Liver (tissue), 9 donors: ENCODE results near the gene ARHGAP33. TPM values are rescaled to one million over a fixed set of nuclear protein-coding genes. Genes with fewer than 3 reads are reported as not detected.

ENCODE experiments used
- DNase-seq: peaks from one replicate; pipeline ENCODE4 v3.0.0-alpha.2; 2017; ENCODE audit warnings: low spot score
- H3K27ac ChIP-seq, 2 donors: one replicate each; pipeline ENCODE4 v1.7.0; 2013; ENCODE audit warnings: inconsistent platforms in 2 of 2, low read length in 2 of 2, control low read depth in 1 of 2, low read depth in 1 of 2, mild to moderate bottlenecking in 1 of 2
- H3K27me3 ChIP-seq, 4 donors: one replicate each; pipeline versions ENCODE4 v1.6.1 to v1.7.0; 2013; ENCODE audit warnings: low read length in 3 of 4, inconsistent platforms in 1 of 4, mild to moderate bottlenecking in 1 of 4, moderate library complexity in 1 of 4; ENCODE audit not compliant: control insufficient read depth in 4 of 4, insufficient read depth in 4 of 4
- H3K36me3 ChIP-seq, 4 donors: one replicate each; pipeline versions ENCODE4 v1.6.1 to v1.7.0; 2013; ENCODE audit warnings: low read length in 3 of 4, mild to moderate bottlenecking in 3 of 4, low read depth in 1 of 4, moderate library complexity in 1 of 4; ENCODE audit not compliant: control insufficient read depth in 4 of 4, insufficient read depth in 3 of 4
- H3K4me1 ChIP-seq, 4 donors: one replicate each; pipeline versions ENCODE4 v1.6.1 to v1.7.0; 2013; ENCODE audit warnings: low read length in 3 of 4, mild to moderate bottlenecking in 3 of 4, moderate library complexity in 1 of 4; ENCODE audit not compliant: control insufficient read depth in 4 of 4, insufficient read depth in 4 of 4
- H3K4me3 ChIP-seq, 3 donors: one replicate each; pipeline versions ENCODE4 v1.6.1 to v1.7.0; 2013; ENCODE audit warnings: low read length in 3 of 3, control low read depth in 1 of 3, low read depth in 1 of 3, mild to moderate bottlenecking in 1 of 3
- H3K9ac ChIP-seq, 2 donors: one replicate each; pipeline ENCODE4 v1.7.0; 2013; ENCODE audit warnings: low read length in 2 of 2, mild to moderate bottlenecking in 2 of 2, moderate library complexity in 2 of 2, control low read depth in 1 of 2, low read depth in 1 of 2
- H3K9me3 ChIP-seq, 4 donors: one replicate each; pipeline versions ENCODE4 v1.6.1 to v1.7.0; 2013; ENCODE audit warnings: low read length in 3 of 4; ENCODE audit not compliant: control insufficient read depth in 4 of 4
- ATF3 ChIP-seq: IDR thresholded peaks from 2 replicates; pipeline ENCODE4 v1.6.1; 2016; ENCODE audit warnings: antibody characterized with exemption
- EGR1 ChIP-seq, 2 donors: IDR thresholded peaks; 2 replicates each; pipeline ENCODE4 v1.6.1; 2016 to 2018; ENCODE audit warnings: antibody characterized with exemption in 2 of 2, low read depth in 2 of 2
- FOXA1 ChIP-seq: IDR thresholded peaks from 2 replicates; pipeline ENCODE4 v1.6.1; 2016; ENCODE audit warnings: antibody characterized with exemption
- FOXA2 ChIP-seq: IDR thresholded peaks from 2 replicates; pipeline ENCODE4 v1.6.1; 2016; ENCODE audit warnings: antibody characterized with exemption
- HNF4A ChIP-seq, 2 donors: conservative IDR thresholded peaks; 2 replicates each; pipeline ENCODE4 v1.6.1; 2016; ENCODE audit warnings: antibody characterized with exemption in 2 of 2, mild to moderate bottlenecking in 2 of 2
- NR2F2 ChIP-seq: IDR thresholded peaks from 2 replicates; pipeline ENCODE4 v1.6.1; 2016; ENCODE audit warnings: antibody characterized with exemption
- RAD21 ChIP-seq, 2 donors: IDR thresholded peaks; 2 replicates each; pipeline ENCODE4 v1.6.1; 2016; ENCODE audit warnings: antibody characterized with exemption in 2 of 2, mild to moderate bottlenecking in 2 of 2
- REST ChIP-seq: IDR thresholded peaks from 2 replicates; pipeline ENCODE4 v1.6.1; 2016; ENCODE audit warnings: antibody characterized with exemption, mild to moderate bottlenecking
- RXRA ChIP-seq, 2 donors: IDR thresholded peaks; 2 replicates each; pipeline ENCODE4 v1.6.1; 2017 to 2018; ENCODE audit warnings: antibody characterized with exemption in 2 of 2, mild to moderate bottlenecking in 1 of 2
- SP1 ChIP-seq: IDR thresholded peaks from 2 replicates; pipeline ENCODE4 v1.6.1; 2018; ENCODE audit warnings: antibody characterized with exemption, mild to moderate bottlenecking
- YY1 ChIP-seq: IDR thresholded peaks from 2 replicates; pipeline ENCODE4 v1.6.1; 2016; ENCODE audit warnings: antibody characterized with exemption, mild to moderate bottlenecking
- WGBS: extraction: QIAGEN DNeasy Blood & Tissue Kit; methylation state at CpG from one replicate; pipeline ENCODE4 v1.1.7; 2013; 5-methylcytosine and 5-hydroxymethylcytosine counted together
- polyA plus RNA-seq, 2 donors: library from polyadenylated mRNA; stranded (reverse) in 1 of 2; unstranded in 1 of 2; fragments of 200-250 nt in 1 of 2; fragments of >200 nt in 1 of 2; fragmentation: Nextera tagmentation in 1 of 2; extraction: Ambion mirVana in 1 of 2; gene quantifications; one replicate each; pipeline versions ENCODE4 v1.2.1 to v1.2.3, GENCODE V29; 2013 to 2015
- total RNA-seq, 2 donors: library from RNA; depleted of rRNA; stranded (reverse); fragments of >200 nt; gene quantifications; one replicate each; pipeline ENCODE4 v1.2.3, GENCODE V29; 2014
- TF ChIP-seq, protein P1 (sequence below): IDR thresholded peaks from 2 replicates; pipeline ENCODE4 v1.6.1; 2016; ENCODE audit warnings: antibody characterized with exemption
- donor health status: healthy.
- donor health status: healthy.
- donor health status: healthy.
- donor health status: healthy.
- donor health status: healthy.

ARHGAP33 gene
- total and polyA plus RNA-seq, 4 donors, result 0.85 to 10.1 (median 1.8) TPM

- Histone ChIP-seq H3K9me3 (no peaks in the 10 kb centered on the region), H3K4me1 (peaks cover 0 to 4% (median 2%) of the 10 kb centered on the region in 4 donors), H3K27me3 (no peaks in the 10 kb centered on the region), H3K9ac (no peak overlapping the region), H3K36me3 (peaks cover 0 to 8% (median under 1%) of the 10 kb centered on the region in 4 donors), H3K27ac (no peak overlapping the region), H3K4me3 (peak overlapping the region in 1 of 3 donors; percentile 4)
- WGBS, result 5% methylated on average over 15 of the region's 15 CpGs
- DNase-seq, result peak; percentile 53
- TF ChIP-seq YY1, result no peak
- TF ChIP-seq RXRA (IDR thresholded peaks at IDR 0.05), result no peak
- no peak for TF ChIP-seq FOXA2
- TF ChIP-seq NR2F2, result no peak
- TF ChIP-seq EGR1 (IDR thresholded peaks at IDR 0.05; ENCODE audit: low read depth in 2 of 2), result no peak
- TF ChIP-seq SP1, result no peak
- TF ChIP-seq ATF3, result no peak
- TF ChIP-seq, protein P1, sequence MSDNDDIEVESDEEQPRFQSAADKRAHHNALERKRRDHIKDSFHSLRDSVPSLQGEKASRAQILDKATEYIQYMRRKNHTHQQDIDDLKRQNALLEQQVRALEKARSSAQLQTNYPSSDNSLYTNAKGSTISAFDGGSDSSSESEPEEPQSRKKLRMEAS, result no peak
- TF ChIP-seq REST, result no peak
- no peak for TF ChIP-seq HNF4A (conservative IDR thresholded peaks at IDR 0.05)
Observed at GRCh38 chr19:35797663-35798062, 22.3 kb downstream of the ARHGAP33 start.

- Histone ChIP-seq H3K27me3 (no peaks in the 10 kb centered on the region), H3K4me1 (peaks cover 0 to 4% (median 2%) of the 10 kb centered on the region in 4 donors), H3K27ac (no peak overlapping the region), H3K4me3 (no peak overlapping the region), H3K9me3 (no peaks in the 10 kb centered on the region), H3K9ac (no peak overlapping the region), H3K36me3 (peaks cover 0 to 37% (median 14%) of the 10 kb centered on the region in 4 donors)
- no peak for TF ChIP-seq FOXA1
- no peak for TF ChIP-seq RAD21 (IDR thresholded peaks at IDR 0.05)
- DNase-seq, result no peak
- WGBS, result 85% methylated on average over 3 of the region's 3 CpGs
Observed at GRCh38 chr19:35801828-35802227, 26.5 kb downstream of the ARHGAP33 start.

DNA sequence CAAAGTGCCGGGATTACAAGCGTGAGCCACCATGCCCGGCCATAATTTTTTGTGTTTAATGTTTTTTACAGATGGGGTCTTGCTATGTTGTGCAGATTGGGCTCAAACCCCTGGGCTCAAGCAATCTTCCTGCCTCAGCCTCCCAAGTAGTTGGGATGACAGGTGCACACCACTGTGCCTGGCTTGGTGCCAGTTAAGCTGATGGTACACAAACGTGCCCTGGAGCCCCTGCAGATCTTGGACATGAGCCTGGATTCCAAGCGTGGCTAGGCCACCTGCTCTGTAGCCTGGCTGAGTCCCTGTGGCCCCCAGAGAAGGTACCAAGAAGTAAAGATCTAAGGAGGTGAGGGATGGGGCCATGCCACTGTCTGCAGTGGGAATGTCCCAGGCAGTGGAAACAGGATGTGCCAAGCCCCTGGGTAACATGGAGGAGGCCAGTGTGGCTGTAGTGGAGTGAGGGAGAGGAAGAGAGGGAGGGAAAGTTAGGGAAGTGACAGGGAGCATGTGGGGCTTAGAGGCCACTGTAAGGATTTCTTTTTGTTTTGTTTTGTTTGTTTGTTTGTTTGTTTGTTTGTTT is 30.2 kb downstream of the ARHGAP33 start:
- H3K9ac ChIP-seq, result no peak overlapping the region
- no peak overlapping the region for H3K4me3 ChIP-seq
- H3K27ac ChIP-seq, result no peak overlapping the region
- TF ChIP-seq, protein P1, result no peak
- no peaks in the 10 kb centered on the region for H3K27me3 ChIP-seq
- H3K4me1 ChIP-seq, result peaks cover 0 to 8% (median 3%) of the 10 kb centered on the region in 4 donors
- 69% methylated on average over 5 of the region's 5 CpGs for WGBS
- H3K36me3 ChIP-seq, result peaks cover 0 to 37% (median 21%) of the 10 kb centered on the region in 4 donors
- no peak for DNase-seq
- no peaks in the 10 kb centered on the region for H3K9me3 ChIP-seq
